ENCODE results near the gene GSTA4. TPM values are rescaled to one million over a fixed set of nuclear protein-coding genes. Genes with fewer than 3 reads are reported as not detected.

Gene GSTA4
- total and polyA plus RNA-seq, 10 donors = 8.5 to 23.3 (median 15.0) TPM

DNA sequence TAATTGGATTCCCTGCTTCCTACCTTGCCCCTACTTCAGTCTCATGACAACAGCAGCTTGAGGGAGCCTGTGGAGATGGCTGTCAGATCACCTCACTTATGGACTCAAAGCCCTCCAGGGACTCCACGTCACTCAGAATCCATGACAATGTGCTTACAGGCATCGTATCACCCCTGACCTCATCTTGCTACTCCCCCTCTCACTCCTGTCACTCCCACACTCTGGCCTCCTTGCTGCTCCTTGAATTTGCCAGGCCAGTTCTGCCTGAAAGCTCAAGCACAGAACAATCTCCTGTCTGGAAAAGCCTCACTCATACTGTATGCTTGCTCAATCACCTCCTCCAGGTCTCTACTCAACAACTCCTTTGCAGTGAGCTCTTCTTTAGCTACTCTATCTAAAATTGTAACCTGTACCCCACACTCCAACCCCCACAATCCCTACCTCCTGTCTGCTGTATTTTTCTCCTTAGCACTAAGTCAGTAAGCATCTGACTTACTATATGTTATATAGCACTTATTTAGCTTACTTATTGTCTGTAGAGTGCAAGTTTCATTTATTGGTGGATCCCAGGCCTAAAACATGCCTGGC, 10.7 kb upstream of the GSTA4 start:
- no peak for TF ChIP-seq POLR2AphosphoS5 (IDR thresholded peaks at IDR 0.05)
- TF ChIP-seq, protein P1, sequence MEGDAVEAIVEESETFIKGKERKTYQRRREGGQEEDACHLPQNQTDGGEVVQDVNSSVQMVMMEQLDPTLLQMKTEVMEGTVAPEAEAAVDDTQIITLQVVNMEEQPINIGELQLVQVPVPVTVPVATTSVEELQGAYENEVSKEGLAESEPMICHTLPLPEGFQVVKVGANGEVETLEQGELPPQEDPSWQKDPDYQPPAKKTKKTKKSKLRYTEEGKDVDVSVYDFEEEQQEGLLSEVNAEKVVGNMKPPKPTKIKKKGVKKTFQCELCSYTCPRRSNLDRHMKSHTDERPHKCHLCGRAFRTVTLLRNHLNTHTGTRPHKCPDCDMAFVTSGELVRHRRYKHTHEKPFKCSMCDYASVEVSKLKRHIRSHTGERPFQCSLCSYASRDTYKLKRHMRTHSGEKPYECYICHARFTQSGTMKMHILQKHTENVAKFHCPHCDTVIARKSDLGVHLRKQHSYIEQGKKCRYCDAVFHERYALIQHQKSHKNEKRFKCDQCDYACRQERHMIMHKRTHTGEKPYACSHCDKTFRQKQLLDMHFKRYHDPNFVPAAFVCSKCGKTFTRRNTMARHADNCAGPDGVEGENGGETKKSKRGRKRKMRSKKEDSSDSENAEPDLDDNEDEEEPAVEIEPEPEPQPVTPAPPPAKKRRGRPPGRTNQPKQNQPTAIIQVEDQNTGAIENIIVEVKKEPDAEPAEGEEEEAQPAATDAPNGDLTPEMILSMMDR (IDR thresholded peaks at IDR 0.05 in 8 of 11, conservative IDR thresholded peaks at IDR 0.05 in 3 of 11) = no peak
- no peak for TF ChIP-seq POLR2A (IDR thresholded peaks at IDR 0.05)
- H3K27me3 ChIP-seq (replicated peaks in 1 of 7) = no peaks in the 10 kb centered on the region
- H3K4me3 ChIP-seq = no peak overlapping the region
- intact Hi-C loops (cut with DNase I; ENCODE audit: low total_unique reads) = no loop called here
- peaks cover 0 to 89% (median 64%) of the 10 kb centered on the region in 6 donors for H3K36me3 ChIP-seq
- no peak for DNase-seq
- H3K9me3 ChIP-seq = no peaks in the 10 kb centered on the region
- H3K27ac ChIP-seq = no peak overlapping the region
- 80 to 95% (median 83%) methylated on average over 2 of the region's 2 CpGs for WGBS, 5 donors
- no peaks in the 10 kb centered on the region for H3K4me1 ChIP-seq

DNA sequence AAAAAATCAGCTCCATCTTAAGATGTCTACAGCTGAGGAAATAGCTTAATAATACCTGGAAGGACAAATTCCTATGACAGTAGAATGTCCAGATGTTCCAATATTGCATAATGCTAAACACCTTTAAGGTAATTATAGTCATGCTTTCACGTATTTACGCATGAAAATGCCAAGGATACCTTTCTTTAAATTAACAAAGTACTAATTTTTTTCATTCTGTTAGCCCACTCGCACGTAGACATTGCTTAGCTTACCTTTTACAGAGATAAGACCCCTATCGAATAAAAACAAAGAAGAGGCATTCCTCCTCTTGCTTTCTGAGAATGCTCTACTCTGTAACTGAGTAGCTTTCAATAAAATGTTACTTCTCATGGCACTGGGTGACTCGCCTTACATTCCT, 4.4 kb upstream of the GSTA4 start:
- no peak overlapping the region for H3K4me3 ChIP-seq
- no peak for TF ChIP-seq POLR2AphosphoS5 (IDR thresholded peaks at IDR 0.05)
- TF ChIP-seq, protein P1 (IDR thresholded peaks at IDR 0.05 in 8 of 11, conservative IDR thresholded peaks at IDR 0.05 in 3 of 11) = no peak
- no peak for TF ChIP-seq POLR2A (IDR thresholded peaks at IDR 0.05)
- no peak for DNase-seq
- peaks cover 0 to 27% (median 10%) of the 10 kb centered on the region in 6 donors for H3K36me3 ChIP-seq
- WGBS, 5 donors = 92 to 97% (median 94%) methylated on average over 6 of the region's 6 CpGs
- H3K27ac ChIP-seq = no peak overlapping the region
- H3K9me3 ChIP-seq = no peaks in the 10 kb centered on the region
- no peaks in the 10 kb centered on the region for H3K27me3 ChIP-seq (replicated peaks in 1 of 7)
- peaks cover 0 to 23% (median 12%) of the 10 kb centered on the region in 6 donors for H3K4me1 ChIP-seq
- intact Hi-C loops (cut with DNase I; ENCODE audit: low total_unique reads) = no loop called here

DNA sequence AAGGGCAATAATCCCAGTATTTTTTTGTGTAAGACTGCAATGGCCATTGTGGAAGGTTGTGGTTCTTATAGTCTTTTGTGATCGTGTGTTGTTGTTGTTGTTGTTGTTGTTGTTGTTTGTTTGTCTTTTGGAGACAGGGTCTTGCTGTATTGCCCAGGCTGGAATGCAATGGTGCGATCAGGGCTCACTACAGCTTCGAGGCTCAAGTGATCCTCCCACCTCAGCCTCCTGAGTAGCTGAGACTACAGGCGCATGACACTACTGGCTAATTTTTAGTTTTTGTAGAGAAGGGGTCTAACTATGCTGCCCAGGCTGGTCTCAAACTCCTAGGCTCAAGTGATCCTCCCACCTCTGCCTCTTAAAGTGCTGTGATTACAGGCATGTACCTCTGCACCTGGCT, 3.5 kb upstream of the GSTA4 start:
- intact Hi-C loops (cut with DNase I; ENCODE audit: low total_unique reads) = no loop called here

More for the DNA sequence above, 3.5 kb upstream of the GSTA4 start:
- peaks cover 0 to 18% (median 4%) of the 10 kb centered on the region in 6 donors for H3K36me3 ChIP-seq
- no peak overlapping the region for H3K27ac ChIP-seq
- 89 to 94% (median 91%) methylated on average over 4 of the region's 4 CpGs for WGBS, 5 donors
- H3K4me3 ChIP-seq = no peak overlapping the region
- DNase-seq = no peak
- H3K4me1 ChIP-seq = peaks cover 0 to 32% (median 21%) of the 10 kb centered on the region in 6 donors
- no peak for TF ChIP-seq POLR2A (IDR thresholded peaks at IDR 0.05)
- TF ChIP-seq, protein P1 (IDR thresholded peaks at IDR 0.05 in 8 of 11, conservative IDR thresholded peaks at IDR 0.05 in 3 of 11) = no peak
- no peak for TF ChIP-seq POLR2AphosphoS5 (IDR thresholded peaks at IDR 0.05)
- no peaks in the 10 kb centered on the region for H3K9me3 ChIP-seq
- H3K27me3 ChIP-seq (replicated peaks in 1 of 7) = no peaks in the 10 kb centered on the region

Measured in spleen (tissue), 11 donors.